ENCODE measurements around the gene ENG.
A peak's percentile ranks its signal among the peaks of the same experiment; 100 is the strongest.
"Not testable (repeated sequence)": the region's sequence is repeated elsewhere in the genome, so short reads cannot be mapped to it uniquely, and the experiment has no call there.

Gene ENG

GRCh38 chr9:127794001-127794791 is 60.3 kb downstream of the ENG start:
- no peak for DNase-seq (ENCODE audit: low read depth in 2 of 3, low spot score in 2 of 3)

DNA sequence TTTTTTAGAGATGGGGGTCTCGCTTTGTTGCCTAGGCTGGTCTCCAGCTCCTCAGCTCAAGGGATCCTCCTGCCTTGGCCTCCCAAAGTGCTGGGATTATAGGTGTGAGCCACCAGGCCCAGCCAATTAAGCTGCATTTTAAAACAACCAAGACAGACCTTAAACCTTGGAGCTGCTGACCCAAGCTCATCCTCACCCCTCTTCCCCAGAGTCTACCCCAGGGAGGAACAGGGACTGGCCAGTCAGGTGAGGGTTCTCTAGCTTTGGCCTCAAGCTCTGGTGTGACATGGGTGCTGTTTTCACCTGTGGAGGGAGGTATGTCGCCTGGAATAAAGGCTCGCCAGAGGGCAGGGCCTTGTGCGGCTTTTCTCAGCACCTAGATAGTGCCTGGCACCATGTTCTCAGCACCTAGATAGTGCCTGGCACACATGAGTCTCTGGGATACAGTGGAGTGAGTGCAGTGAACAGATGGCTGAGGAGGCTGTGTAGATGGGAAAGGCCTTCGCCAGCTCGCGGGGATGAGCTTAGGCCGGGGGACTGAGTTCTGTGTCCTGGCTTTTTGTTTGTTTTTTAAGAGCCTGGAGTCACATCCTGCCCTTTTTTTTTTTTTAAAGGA is 61.3 kb downstream of the ENG start:
- DNase-seq (ENCODE audit: low read depth in 2 of 3, low spot score in 2 of 3): no peak

DNA sequence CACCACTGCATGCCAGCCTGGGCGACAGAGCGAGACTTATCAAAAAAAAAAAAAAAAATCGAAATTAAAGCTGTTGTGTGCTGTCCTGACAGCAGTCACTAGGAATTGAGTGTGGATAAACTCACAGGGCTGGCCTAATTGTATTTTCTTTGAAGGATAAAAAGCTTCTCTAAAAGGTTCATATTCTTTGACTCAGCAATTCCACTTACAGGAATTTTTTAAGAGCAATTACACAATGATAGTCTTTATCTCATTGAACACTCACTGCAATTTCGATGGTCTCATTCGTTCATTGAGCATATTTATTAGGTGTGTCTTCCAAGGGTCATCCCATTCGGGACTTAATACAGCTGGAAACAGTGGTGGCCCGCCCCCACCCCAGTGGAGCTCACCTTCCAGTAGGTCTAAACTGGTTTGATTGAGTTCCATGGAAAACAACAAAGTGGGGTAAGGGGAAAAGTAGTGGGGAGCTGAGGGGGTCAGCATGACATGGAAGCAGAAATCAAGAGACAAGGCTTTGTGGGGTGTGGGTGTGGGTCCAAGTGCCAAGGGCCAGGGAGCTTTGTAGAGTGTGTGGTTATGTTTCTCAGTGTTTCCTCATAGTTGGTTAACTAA is 61.9 kb downstream of the ENG start:
- DNase-seq (ENCODE audit: low read depth in 2 of 3, low spot score in 2 of 3): no peak

DNA sequence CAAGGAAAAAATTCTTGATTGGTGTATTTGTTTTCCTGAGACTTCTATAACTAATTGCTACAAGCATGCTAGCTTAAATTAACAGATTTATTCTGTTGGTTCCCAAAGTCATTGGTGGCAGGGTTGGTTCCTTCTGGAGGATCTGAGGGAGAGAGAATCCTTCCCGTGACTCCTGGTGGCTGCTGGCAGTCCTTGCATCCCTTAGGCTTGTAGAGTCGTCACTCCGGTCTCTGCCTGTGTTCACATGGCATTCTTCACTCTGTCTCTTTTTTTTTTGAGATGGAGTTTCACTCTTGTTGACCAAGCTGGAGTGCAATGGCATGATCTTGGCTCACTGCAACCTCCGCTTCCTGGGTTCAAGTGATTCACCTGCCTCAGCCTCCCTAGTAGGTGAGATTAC is 63.4 kb downstream of the ENG start:
- no peak for DNase-seq (ENCODE audit: low read depth in 2 of 3, low spot score in 2 of 3)

- DNase-seq (ENCODE audit: low read depth in 2 of 3, low spot score in 2 of 3): no peak
These were observed 64.2 kb downstream of the ENG start for GRCh38 chr9:127790094-127790855.

DNA sequence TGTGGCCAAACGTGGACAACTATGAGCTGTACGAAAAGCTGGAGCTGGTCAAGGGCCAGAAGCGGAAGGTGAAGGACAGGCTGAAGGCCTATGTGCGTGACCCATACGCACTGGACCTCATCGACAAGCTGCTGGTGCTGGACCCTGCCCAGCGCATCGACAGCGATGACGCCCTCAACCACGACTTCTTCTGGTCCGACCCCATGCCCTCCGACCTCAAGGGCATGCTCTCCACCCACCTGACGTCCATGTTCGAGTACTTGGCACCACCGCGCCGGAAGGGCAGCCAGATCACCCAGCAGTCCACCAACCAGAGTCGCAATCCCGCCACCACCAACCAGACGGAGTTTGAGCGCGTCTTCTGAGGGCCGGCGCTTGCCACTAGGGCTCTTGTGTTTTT is 65.3 kb downstream of the ENG start:
- no peak for DNase-seq (ENCODE audit: low read depth in 2 of 3, low spot score in 2 of 3)

GRCh38 chr9:127788337-127789011 is 66.0 kb downstream of the ENG start:
- peak in 1 of 3 experiments; percentile 38 for DNase-seq (ENCODE audit: low read depth in 2 of 3, low spot score in 2 of 3)

DNA sequence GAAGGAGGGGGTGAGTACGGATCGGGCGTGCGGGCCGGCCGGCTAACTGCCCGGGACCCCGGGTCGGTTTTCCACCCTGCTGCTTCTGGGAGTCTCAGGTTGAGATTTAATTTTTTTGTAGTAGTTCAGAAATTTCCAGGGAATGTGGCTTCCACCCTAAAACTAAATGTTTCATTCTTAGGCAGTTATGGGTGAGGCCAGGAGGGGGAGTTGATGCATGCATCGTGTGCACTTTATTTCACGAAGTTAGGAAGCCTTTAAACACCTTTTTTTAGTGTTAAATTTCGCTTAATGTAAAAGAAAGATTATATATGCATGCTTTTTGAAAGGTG is 67.7 kb downstream of the ENG start:
- DNase-seq (ENCODE audit: low read depth in 2 of 3, low spot score in 2 of 3): no peak

DNA sequence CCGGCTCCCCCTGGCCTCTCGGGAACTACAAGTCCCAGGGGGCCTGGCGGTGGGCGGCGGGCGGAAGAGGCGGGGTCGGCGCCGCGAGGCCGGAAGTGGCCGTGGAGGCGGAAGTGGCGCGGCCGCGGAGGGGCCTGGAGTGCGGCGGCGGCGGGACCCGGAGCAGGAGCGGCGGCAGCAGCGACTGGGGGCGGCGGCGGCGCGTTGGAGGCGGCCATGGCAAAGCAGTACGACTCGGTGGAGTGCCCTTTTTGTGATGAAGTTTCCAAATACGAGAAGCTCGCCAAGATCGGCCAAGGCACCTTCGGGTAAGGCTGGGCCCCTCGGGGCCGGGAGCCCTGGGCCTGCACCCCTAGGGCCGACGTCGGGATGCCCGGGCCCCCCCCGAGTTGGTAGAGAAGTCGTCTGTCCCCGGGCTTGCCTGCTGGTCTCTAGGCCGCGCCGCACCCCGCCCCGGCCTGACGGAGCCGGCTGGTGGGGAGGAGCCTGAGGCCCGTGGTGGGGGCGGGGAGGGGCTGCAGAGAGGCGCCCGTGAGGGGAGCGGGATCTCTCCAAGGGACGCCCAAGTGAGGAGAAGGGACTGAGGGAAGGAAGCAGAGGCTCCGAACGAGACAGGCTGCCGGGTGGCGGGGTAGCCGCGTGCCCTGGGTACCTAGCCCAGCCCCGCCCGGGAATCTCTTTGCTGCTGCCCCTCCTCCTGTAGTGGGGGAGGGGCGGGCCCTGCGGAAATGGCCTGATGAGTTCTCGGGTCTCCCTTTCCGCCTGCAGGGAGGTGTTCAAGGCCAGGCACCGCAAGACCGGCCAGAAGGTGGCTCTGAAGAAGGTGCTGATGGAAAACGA is 68.3 kb downstream of the ENG start, which contains the start of gene CDK9:
TSS of gene CDK9 (plus strand) at position 102 of the 840 bp plus-strand sequence. CDS start at position 217, 115 bp downstream.
- DNase-seq (ENCODE audit: low read depth in 2 of 3, low spot score in 2 of 3): peak; percentile 87 to 89 (median 87)

- peak; percentile 79 to 84 (median 83) for DNase-seq (ENCODE audit: low read depth in 2 of 3, low spot score in 2 of 3)
These were observed 69.2 kb downstream of the ENG start for GRCh38 chr9:127785023-127785932.

- DNase-seq (ENCODE audit: low read depth in 2 of 3, low spot score in 2 of 3): peak; percentile 57 to 67 (median 58)
These were observed 71.1 kb downstream of the ENG start for GRCh38 chr9:127783111-127784008.

GRCh38 chr9:127781806-127782205 is 72.7 kb downstream of the ENG start:
- DNase-seq (ENCODE audit: low read depth in 2 of 3, low spot score in 2 of 3): no peak

DNA sequence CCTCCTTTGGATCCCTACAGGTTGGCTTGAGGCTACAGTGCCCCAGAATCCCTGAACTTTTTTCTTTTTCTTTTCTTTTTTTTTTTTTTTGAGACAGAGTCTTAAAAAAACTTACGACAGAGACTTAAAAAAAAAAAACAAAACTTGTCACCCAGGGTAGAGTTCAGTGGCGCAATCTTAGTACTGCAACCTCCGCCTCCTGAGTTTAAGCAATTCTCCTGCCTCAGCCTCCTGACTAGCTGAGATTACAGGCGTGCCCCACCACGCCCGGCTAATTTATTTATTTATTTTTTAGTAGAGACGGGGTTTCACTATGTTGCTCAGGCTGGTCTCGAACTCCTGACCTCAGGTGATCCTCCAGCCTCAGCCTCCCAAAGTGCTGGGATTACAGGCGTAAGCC is 73.5 kb downstream of the ENG start:
- DNase-seq (ENCODE audit: low read depth in 2 of 3, low spot score in 2 of 3): not testable (repeated sequence)

DNA sequence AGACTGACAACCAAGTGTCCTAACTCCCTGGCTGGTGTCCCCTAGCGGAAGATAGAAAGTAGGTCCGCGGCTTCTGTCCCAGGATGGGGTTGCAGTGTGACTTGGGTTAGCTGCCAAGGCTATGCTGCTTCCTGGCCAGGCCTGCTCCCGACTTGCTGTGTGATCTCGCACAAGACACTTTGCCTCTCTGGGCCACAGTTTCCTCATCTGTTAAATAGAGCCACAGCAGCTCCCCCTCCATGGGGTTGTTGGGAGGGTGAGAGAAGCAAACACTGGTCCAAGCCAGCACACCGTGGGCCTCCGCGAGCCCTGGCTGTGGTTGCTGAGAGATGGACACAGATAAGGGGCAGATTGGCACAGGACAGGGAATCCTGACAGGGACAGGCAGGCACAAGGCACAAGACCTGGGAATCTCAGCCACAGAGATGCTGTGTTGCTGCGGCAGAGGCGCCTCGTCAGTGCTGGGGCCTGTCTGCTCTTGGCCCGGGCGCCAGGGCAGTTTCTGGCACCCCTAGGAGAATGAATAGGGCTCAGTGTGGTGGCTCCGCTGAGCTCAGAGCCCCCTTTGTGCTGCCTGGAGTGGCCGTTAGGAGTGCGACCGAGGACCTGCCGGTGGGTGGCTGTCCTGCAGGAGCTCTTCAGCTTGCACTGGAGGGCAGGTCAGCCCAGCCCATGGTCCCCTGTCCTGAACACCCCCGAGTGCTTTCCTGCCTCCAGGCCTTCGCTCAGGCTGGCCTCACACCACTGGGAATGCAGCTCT is 74.2 kb downstream of the ENG start:
- DNase-seq (ENCODE audit: low read depth in 2 of 3, low spot score in 2 of 3): no peak

DNA sequence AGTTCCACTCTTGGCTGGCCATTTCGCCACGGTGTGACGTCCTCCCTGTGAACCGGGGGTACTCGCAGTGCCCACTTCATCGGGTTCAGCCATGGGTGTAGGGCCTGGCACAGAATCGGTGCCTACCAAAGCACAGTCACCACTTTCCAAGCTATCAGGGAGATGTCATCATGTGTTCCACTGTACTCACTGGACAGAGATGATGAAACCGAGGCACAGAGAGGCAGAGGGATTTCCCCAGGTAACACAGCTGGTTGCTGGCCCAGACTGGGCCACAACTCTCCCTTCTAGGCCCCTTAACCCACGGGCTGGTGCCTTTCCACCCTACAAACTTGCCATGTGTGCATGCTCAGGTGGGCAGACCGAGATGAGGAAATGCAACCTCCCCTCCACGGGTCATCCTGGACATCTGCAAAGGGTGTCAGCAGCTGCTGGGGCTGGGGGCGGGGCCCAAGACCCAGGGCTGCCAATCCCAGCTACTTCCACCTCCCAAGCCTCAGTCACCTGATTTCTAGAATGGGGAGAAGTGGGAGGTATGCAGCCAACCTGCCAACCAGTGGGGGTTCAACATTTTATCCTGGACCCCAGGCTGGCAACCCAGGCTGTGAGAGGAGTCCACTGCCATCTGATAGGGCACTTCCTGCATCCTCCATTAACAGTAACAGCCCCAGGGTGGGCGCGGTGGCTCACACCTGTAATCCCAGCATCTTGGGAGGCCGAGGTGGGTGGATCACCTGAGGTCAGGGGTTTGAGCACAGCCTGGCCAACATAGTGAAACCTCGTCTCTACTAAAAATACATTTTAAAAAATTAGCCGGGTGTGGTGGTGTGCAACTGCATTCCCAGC is 75.1 kb downstream of the ENG start:
- peak in 1 of 3 experiments; percentile 40 for DNase-seq (ENCODE audit: low read depth in 2 of 3, low spot score in 2 of 3)

All from activated CD8-positive, alpha-beta memory T cell treated with anti-CD3 and anti-CD28 coated beads for 48 hours (primary cell).